OCI-LY7 (cell line): ENCODE measurements around the gene PLAGL1. TPM values are rescaled to one million over a fixed set of nuclear protein-coding genes. Genes with fewer than 3 reads are reported as not detected.

Experiments used
- BruUV-seq: library from RNA; stranded (reverse); fragments of 400-500 nt; replicated peaks from 2 replicates; lab custom pipeline; 2021; lab: Mats Ljungman, UMichigan
- CTCF ChIA-PET: fragments of 300-600 bp; sonication (Branson Sonifier 250); formaldehyde crosslinking; loops from one replicate; lab custom pipeline; 2022; ENCODE audit warnings: antibody characterized with exemption; ENCODE audit not compliant: unreplicated experiment; lab: Charles Lee
- POLR2A ChIA-PET: fragments of 300-600 bp; sonication (Branson Sonifier 250); formaldehyde crosslinking; loops from one replicate; lab custom pipeline; 2022; ENCODE audit warnings: antibody characterized with exemption; lab: Charles Lee
- DNase-seq: peaks from one replicate; pipeline ENCODE4 v3.0.0-alpha.2; 2015; ENCODE audit warnings: low spot score
- H2AFZ ChIP-seq: fragments of 200-600 bp; sonication (generic), shearing (Covaris generic); 2 replicates; pipeline ENCODE4 v1.6.1; 2014; ENCODE audit warnings: mild to moderate bottlenecking, antibody characterized with exemption, low read length, moderate library complexity
- H3K27ac ChIP-seq: fragments of 200-600 bp; sonication (generic); 2 replicates; pipeline ENCODE4 v1.5.1; 2014; ENCODE audit warnings: mixed run types, low read depth, mild to moderate bottlenecking, moderate library complexity, low read length, inconsistent platforms; ENCODE audit not compliant: poor library complexity, severe bottlenecking
- H3K36me3 ChIP-seq: fragments of 200-600 bp; sonication (generic); 2 replicates; pipeline ENCODE4 v1.6.1; 2014; ENCODE audit warnings: mild to moderate bottlenecking, antibody characterized with exemption, low read length, moderate library complexity, mixed read lengths; ENCODE audit not compliant: insufficient read depth
- H3K4me1 ChIP-seq: fragments of 200-600 bp; sonication (generic); 2 replicates; pipeline ENCODE4 v1.5.1; 2014; ENCODE audit warnings: mild to moderate bottlenecking, low read length; ENCODE audit not compliant: insufficient read depth, poor library complexity, severe bottlenecking
- H3K4me2 ChIP-seq: fragments of 200-600 bp; sonication (generic); 2 replicates; pipeline ENCODE4 v1.6.1; 2014; ENCODE audit warnings: mild to moderate bottlenecking, low read length
- H3K4me3 ChIP-seq: fragments of 200-600 bp; sonication (generic); 2 replicates; pipeline ENCODE4 v1.5.1; 2014; ENCODE audit warnings: mild to moderate bottlenecking, low read depth, low read length; ENCODE audit not compliant: poor library complexity, severe bottlenecking
- H3K79me2 ChIP-seq: fragments of 200-600 bp; sonication (generic); 2 replicates; pipeline ENCODE4 v1.6.1; 2016; ENCODE audit warnings: low read depth, mild to moderate bottlenecking, low read length, moderate library complexity, mixed read lengths; ENCODE audit not compliant: insufficient read depth
- H3K9me2 ChIP-seq: fragments of 200-600 bp; sonication (generic); 2 replicates; pipeline ENCODE4 v1.6.1; 2016; ENCODE audit warnings: mild to moderate bottlenecking, low read length, mixed read lengths; ENCODE audit not compliant: insufficient read depth
- H3K9me3 ChIP-seq: fragments of 200-600 bp; sonication (generic); 2 replicates; pipeline ENCODE4 v1.6.1; 2014; ENCODE audit warnings: mild to moderate bottlenecking, mixed run types, low read length, mixed read lengths
- H4K20me1 ChIP-seq: fragments of 200-600 bp; sonication (generic); 2 replicates; pipeline ENCODE4 v1.6.1; 2014; ENCODE audit warnings: mild to moderate bottlenecking, antibody characterized with exemption, low read length, moderate library complexity, mixed read lengths; ENCODE audit not compliant: insufficient read depth
- CTCF ChIP-seq: fragments of 200-600 bp; sonication (generic); conservative IDR thresholded peaks from 2 replicates; pipeline ENCODE4 v1.5.1; 2014; ENCODE audit warnings: mild to moderate bottlenecking, antibody characterized with exemption, low read length, moderate library complexity, mixed read lengths
- EZH2phosphoT487 ChIP-seq: fragments of 200-600 bp; sonication (generic); IDR thresholded peaks from 2 replicates; pipeline ENCODE4 v1.6.1; 2018; ENCODE audit warnings: low read depth, borderline replicate concordance, mild to moderate bottlenecking, mixed run types, antibody characterized with exemption, low read length, moderate library complexity, mixed read lengths
- intact Hi-C: fragments of 100-400 bp; cut with micrococcal nuclease; formaldehyde crosslinking; loops from one replicate; pipeline ENCODE4 v1.10.0; 2022; ENCODE audit not compliant: unreplicated experiment
- total RNA-seq, 2 experiments: library from RNA; depleted of rRNA in 1 of 2; stranded (reverse); fragments of >200 nt in 1 of 2; shearing (Covaris generic) in 1 of 2; gene quantifications; 2 replicates each; pipeline ENCODE4 v1.2.3, GENCODE V29; 2014 to 2022

The PLAGL1 gene
- total RNA-seq, 2 experiments from 2014 or later: 1.7 TPM

GRCh38 chr6:143959927-143960326 is 48.1 kb downstream of the PLAGL1 start:
- Histone ChIP-seq H3K4me1 (no peaks in the 10 kb centered on the region), H2AFZ (no peak overlapping the region), H4K20me1 (no peaks in the 10 kb centered on the region), H3K9me3 (no peaks in the 10 kb centered on the region), H3K79me2 (no peaks in the 10 kb centered on the region), H3K4me2 (no peak overlapping the region), H3K27ac (no peak overlapping the region), H3K9me2 (no peaks in the 10 kb centered on the region), H3K4me3 (no peak overlapping the region), H3K36me3 (no peaks in the 10 kb centered on the region)
- CTCF ChIA-PET: interaction anchor here (1.1 kb wide), 1 partner anchor 18 kb away, joined by 3 read pairs; no protein-coding TSS in a partner anchor
- no peak for TF ChIP-seq CTCF
- POLR2A ChIA-PET: interaction anchor here (0.7 kb wide), 1 partner anchor 27 kb away, joined by 6 read pairs; no protein-coding TSS in a partner anchor
- intact Hi-C loops: no loop called here
- DNase-seq: no peak
- no TSS peak for BruUV-seq

GRCh38 chr6:143958839-143959399 is 49.1 kb downstream of the PLAGL1 start:
- no peak overlapping the region for H3K4me3 ChIP-seq
- no peak overlapping the region for H2AFZ ChIP-seq
- no peak for DNase-seq
- ChIA-PET CTCF (no interaction called here), POLR2A (interaction anchor here (0.7 kb wide), 1 partner anchor 28 kb away, joined by 6 read pairs; no protein-coding TSS in a partner anchor)
- no peak overlapping the region for H3K4me2 ChIP-seq
- no peaks in the 10 kb centered on the region for H3K9me2 ChIP-seq
- H4K20me1 ChIP-seq: no peaks in the 10 kb centered on the region
- H3K9me3 ChIP-seq: no peaks in the 10 kb centered on the region
- intact Hi-C loops: no loop called here
- H3K36me3 ChIP-seq: no peaks in the 10 kb centered on the region
- no peaks in the 10 kb centered on the region for H3K4me1 ChIP-seq
- TF ChIP-seq CTCF (no peak), EZH2phosphoT487 (no peak)
- no peak overlapping the region for H3K27ac ChIP-seq
- no TSS peak for BruUV-seq
- no peaks in the 10 kb centered on the region for H3K79me2 ChIP-seq

GRCh38 chr6:143957679-143958274 is 50.3 kb downstream of the PLAGL1 start:
- H3K27ac ChIP-seq: no peak overlapping the region
- TF ChIP-seq CTCF (no peak), EZH2phosphoT487 (no peak)
- no peak for DNase-seq
- no TSS peak for BruUV-seq
- H3K4me2 ChIP-seq: no peak overlapping the region
- H3K9me3 ChIP-seq: no peaks in the 10 kb centered on the region
- H4K20me1 ChIP-seq: no peaks in the 10 kb centered on the region
- ChIA-PET POLR2A (interaction anchor here (0.6 kb wide), 1 partner anchor 212 kb away, joined by 3 read pairs; no protein-coding TSS in a partner anchor), CTCF (no interaction called here)
- intact Hi-C loops: no loop called here
- H3K4me1 ChIP-seq: no peaks in the 10 kb centered on the region
- H3K79me2 ChIP-seq: no peaks in the 10 kb centered on the region
- no peak overlapping the region for H2AFZ ChIP-seq
- H3K4me3 ChIP-seq: no peak overlapping the region
- no peaks in the 10 kb centered on the region for H3K36me3 ChIP-seq
- H3K9me2 ChIP-seq: no peaks in the 10 kb centered on the region
